Middle frontal gyrus (tissue), 1 donor: ENCODE data around the gene ARF4.
"Not testable (repeated sequence)": the region's sequence is repeated elsewhere in the genome, so short reads cannot be mapped to it uniquely, and the experiment has no call there.

Source experiments
- DNase-seq: peaks from one replicate; pipeline ENCODE4 v3.0.0-alpha.2; 2015; ENCODE audit warnings: low spot score; ENCODE audit errors: extremely low spot score

The ARF4 gene

GRCh38 chr3:57597127-57597923 is at the start of gene ARF4:
Gene ARF4 (minus strand): TSS chr3:57597344. CDS start chr3:57597140, 204 bp downstream.
- peak; percentile 98 for DNase-seq

DNA sequence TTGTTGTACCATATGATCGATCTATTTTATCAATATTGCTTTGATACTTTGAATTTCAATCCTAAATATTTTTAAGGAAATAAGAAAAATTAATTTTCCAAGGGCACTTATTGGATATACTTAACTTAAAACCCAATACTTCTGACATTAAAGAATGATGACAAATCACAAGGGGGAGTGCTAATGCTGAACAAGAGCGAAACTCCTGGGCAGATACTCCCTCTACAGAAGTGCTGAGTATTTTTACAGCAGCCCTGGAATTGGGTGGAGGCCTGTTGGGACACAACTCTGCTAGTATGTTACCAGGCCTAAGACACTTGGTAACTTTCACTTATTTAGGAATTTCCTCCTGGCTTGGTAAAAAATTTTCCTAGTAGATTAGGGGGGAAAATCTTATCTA is 49.6 kb upstream of the ARF4 start:
- DNase-seq, result no peak

DNA sequence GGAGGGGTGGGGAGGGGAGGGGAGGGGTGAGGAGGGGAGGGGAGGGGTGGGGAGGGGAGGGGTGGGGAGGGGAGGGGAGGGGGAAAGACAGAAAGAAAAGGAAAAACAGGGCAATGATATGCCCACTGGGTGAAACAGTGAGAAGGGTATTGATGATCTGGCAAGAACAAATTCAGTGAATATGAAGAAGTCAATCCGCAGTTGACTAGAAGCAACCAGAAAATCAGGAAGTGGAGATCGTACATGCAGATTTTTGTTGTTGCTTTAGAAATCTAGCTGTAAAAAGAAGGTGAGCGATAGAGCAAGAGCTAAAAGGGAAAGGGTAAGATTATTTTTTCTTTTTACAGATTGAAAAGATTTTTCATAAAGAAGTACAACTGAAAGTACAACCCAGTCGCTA is 47.6 kb upstream of the ARF4 start:
- DNase-seq, result no peak

GRCh38 chr3:57637391-57637790 is 40.2 kb upstream of the ARF4 start:
- DNase-seq, result no peak

DNA sequence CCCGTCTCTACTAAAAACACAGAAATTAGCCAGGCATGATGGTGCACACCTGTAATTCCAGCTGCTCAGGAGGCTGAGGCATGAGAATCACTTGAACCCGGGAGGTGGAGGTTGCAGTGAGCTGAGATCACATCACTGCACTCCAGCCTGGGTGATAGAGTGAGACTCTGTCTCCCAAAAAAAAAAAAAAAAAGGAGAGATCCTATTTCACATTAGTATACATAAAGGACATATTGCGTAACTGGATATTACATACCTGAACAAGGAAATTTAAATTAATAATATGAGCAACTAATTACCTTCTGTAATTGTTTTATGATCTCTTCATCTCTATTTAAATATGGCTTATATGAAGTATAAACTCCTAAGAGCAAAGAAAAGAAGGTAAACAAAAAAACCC is 37.1 kb upstream of the ARF4 start:
- DNase-seq, result not testable (repeated sequence)

DNA sequence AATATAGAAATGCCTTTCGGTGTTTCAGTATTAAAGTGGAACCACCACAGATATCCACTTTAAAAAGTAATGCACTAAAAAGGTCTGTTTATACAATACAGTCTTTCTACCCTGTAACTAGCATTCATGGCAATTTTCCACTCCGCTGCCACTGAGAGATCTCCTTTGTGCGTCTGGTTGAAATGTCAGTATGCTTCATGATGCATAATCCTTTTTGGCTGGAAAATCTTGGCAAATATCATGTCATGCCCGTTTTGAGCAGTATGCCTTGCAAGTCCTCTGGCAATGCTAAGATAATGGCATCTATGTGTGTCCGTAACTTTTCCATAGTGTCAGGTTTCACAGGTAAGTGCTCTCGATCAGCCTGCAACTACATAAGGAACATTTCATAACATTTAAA is 30.8 kb upstream of the ARF4 start:
- no peak for DNase-seq

DNA sequence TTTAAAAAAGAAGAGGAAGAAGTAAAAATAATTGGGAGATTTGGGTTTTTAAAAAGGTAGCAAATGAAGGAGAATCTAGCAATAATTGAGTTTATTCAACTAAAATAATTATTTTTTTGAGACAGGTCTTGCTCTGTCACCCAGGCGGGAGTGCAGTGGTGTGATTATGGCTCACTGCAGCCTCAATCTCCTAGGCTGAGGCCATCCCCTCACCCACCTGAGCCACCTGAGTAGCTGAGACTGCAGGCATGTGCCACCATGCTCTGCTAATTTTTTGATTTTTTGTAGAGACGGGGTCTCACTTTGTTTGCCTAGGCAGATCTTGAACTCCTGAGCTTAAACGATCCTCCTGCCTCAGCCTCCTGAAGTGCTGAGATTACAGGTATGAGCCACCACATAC is 27.7 kb upstream of the ARF4 start:
- DNase-seq, result no peak

- DNase-seq, result no peak
These were observed 25.2 kb upstream of the ARF4 start for GRCh38 chr3:57622362-57622761.

DNA sequence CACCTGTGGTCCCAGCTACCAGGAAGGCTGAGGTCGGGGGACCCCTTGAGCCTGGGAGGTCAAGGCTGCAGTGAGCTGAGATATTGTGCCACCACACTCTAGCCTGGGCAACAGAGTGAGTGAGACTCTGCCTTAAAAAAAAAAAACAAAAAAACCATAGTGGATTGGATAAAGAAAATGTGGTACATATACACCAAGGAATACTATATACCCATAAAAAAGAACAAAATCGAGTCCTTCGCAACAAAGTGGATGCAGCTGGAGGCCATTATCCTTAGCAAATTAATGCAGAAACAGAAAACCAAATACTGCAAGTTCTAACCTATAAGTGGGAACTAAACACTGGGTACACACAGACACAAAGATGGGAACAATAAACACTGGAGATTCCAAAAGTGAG is 20.6 kb upstream of the ARF4 start:
- DNase-seq, result no peak

GRCh38 chr3:57616233-57616632 is 19.1 kb upstream of the ARF4 start:
- no peak for DNase-seq

- DNase-seq, result not testable (repeated sequence)
These were observed 14.7 kb upstream of the ARF4 start for GRCh38 chr3:57611870-57612269.

GRCh38 chr3:57605683-57606082 is 8.5 kb upstream of the ARF4 start:
- DNase-seq, result no peak

DNA sequence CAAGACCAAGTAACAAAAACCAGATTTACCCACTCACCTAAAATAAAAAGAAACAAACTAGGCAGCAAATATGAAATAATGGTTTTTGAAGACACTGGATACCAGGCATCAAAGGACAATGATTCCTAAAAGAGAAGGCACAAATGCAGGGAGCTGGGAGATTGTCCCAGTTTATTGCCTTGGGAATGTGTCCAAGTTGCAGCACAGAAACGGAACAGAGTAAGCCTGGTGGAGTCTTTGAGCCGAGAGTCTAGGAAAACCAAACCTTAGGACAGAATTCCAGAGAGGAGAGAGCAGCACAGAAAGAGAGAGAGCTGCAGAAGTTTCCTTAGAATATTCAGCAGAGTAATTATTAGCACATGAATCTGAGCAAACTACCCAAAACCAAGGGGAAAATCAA is 7.8 kb upstream of the ARF4 start:
- DNase-seq, result no peak

- DNase-seq, result no peak
These were observed 3.1 kb upstream of the ARF4 start for GRCh38 chr3:57600195-57600594.

DNA sequence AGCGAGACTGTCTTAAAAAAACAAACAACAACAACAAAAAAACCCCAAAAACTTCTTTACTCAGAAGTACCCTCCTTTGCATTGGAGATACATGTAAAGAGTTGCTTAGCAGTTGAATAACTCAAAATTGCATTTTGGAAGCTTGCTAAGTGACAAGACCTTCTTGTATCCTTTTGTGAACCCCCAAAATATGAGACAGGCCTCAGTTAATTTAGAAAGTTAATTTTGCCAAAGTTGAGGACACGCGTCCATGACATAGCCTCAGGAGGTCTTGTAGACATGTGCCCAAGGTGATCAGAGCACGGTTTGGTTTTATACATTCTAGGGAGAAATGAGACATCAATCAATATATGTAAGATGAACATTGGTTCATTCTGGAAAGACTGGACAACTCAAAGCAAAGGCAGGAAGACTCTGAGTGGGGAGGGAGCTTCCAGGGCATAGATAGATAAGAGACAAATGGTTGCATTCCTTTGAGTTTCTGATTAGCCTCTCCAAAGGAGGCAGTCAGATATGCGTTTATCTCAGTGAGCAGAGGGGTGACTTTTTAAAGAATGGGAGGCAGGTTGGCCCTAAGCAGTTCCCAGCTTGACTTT is 1.7 kb upstream of the ARF4 start:
- no peak for DNase-seq

DNA sequence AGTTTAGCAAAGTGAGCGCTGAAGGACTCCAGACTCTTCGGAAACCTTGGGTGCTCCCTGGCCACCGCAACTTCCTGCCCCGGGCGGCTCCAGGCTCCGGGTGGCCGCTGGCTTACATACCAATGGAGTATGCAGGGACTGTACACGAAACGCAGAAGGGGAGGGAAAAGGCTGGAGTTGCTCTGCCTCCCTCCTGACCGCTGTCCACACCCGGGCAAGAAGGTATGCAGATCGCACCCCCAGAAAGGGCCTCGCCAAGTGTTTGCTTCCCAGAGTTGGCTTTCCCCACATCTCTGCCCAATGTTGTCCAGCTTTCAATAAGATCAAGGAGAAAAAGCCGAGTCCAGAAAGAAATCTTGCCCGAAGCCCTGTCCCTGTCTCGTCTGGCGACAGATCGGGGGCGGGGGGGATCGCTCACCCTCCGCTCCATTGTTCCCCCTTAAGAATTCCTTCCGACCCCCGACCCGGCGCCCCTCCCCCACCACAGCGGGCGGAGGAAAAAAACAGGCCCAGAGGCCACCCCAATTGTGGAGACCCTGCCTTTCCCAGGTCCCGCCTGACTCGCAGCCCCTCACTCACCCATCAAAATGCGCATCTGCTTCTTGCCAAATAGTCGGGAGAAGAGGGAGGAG is 533 bp downstream of the ARF4 start:
- DNase-seq, result no peak

GRCh38 chr3:57594576-57594975 is 2.6 kb downstream of the ARF4 start:
- no peak for DNase-seq

DNA sequence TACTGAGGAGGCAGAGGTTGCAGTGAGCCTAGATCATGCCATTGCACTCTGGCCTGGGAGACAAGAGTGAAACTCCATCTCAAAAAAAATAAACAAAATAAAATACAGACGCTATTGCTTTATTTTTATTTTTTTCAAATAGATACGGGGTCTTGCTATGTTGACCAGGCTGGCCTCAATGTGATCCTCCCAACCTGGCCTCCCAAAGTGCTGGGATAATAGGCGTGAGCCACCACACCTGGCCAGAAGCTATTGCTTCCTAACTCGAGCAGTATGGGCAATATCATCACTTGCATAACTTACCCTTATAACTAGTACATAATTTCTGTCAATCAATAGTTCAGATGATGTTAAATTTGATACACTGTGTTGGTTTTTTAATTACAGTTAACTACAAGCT is 3.0 kb downstream of the ARF4 start:
- no peak for DNase-seq

DNA sequence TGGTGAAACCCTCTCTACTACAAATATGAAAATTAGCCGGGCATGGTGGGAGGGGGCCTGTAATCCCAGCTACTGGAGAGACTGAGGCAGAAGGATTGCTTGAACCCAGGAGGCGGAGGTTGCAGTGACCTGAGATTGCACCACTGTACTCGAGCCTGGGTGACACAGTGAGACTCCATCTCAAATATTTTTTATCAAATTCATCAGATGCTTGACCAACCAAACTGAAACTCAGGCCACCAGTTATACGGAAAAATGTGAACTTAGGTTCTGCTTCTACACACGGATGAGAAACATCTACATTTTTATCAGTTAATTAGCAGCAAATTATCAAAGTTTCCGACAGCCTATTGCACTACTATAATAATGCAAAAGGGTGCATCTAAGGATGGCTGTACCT is 4.8 kb downstream of the ARF4 start:
- no peak for DNase-seq

GRCh38 chr3:57587905-57588304 is 9.2 kb downstream of the ARF4 start:
- no peak for DNase-seq

GRCh38 chr3:57586778-57587177 is 10.4 kb downstream of the ARF4 start:
- DNase-seq, result no peak

DNA sequence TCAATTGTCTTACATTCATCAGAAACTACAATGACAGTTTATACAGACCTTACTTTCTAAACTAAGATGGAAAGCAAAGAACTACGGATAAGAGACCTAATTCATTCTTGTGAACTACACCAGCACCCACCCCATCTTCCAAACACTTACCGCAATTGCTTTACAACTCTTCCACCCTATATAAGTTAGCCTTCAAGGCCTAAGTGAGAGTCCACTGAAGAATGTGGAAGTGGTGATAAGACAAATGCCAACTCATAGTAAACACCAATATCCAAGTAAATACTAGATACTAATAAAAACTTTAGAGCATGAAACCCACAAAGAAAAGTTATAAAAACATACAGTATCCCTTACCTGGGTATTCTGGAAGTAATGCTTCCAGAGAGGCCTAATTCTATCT is 13.6 kb downstream of the ARF4 start:
- DNase-seq, result no peak
